K562 (cell line): ENCODE measurements around the gene SOX30.

Source experiments
- FOXM1 ChIP-seq, 2 experiments: fragments of 450-650 bp in 1 of 2; sonication (generic) in 1 of 2; formaldehyde crosslinking in 1 of 2; IDR thresholded peaks; 2 replicates each; pipeline versions ENCODE4 v1.6.1 to v1.9.0; 2017 to 2022; ENCODE audit warnings: low read depth in 2 of 2, mild to moderate bottlenecking in 2 of 2, missing genetic modification reagents in 1 of 2, moderate library complexity in 1 of 2
- NCOA2 ChIP-seq, 2 experiments: fragments of 450-650 bp; IDR thresholded peaks; 2 replicates each; pipeline ENCODE4 v1.6.1; 2018; ENCODE audit warnings: mild to moderate bottlenecking in 2 of 2, moderate library complexity in 1 of 2; ENCODE audit not compliant: partially characterized antibody in 2 of 2
- NFIC ChIP-seq: fragments of 450-650 bp; IDR thresholded peaks from 2 replicates; pipeline ENCODE4 v1.6.1; 2017; ENCODE audit warnings: mild to moderate bottlenecking, inconsistent platforms
- SMAD3 ChIP-seq: fragments of 450-650 bp; formaldehyde crosslinking; conservative IDR thresholded peaks from 2 replicates; pipeline ENCODE4 v1.4.0; 2020; ENCODE audit warnings: mild to moderate bottlenecking
- SMAD4 ChIP-seq: fragments of 250-450 bp; sonication (Bioruptor Pico); conservative IDR thresholded peaks from 2 replicates; pipeline ENCODE4 v1.8.0; 2021; ENCODE audit warnings: inconsistent platforms, mild to moderate bottlenecking, moderate library complexity
- ZFP36 ChIP-seq: fragments of 150-350 bp; IDR thresholded peaks from 2 replicates; pipeline ENCODE4 v1.6.1; 2018; ENCODE audit warnings: low read length, low read depth; ENCODE audit not compliant: partially characterized antibody
- TF ChIP-seq, protein P1 (sequence below), 3 experiments: IDR thresholded peaks in 2 of 3; conservative IDR thresholded peaks in 1 of 3; 2 replicates each; pipeline ENCODE4 v1.5.1; 2011 to 2012; ENCODE audit warnings: low read length in 3 of 3, mild to moderate bottlenecking in 3 of 3, control low read depth in 2 of 3, improper control_type of control experiment in 1 of 3, inconsistent platforms in 1 of 3, low read depth in 1 of 3, mixed read lengths in 1 of 3, moderate library complexity in 1 of 3; ENCODE audit not compliant: insufficient read depth in 2 of 3

DNA sequence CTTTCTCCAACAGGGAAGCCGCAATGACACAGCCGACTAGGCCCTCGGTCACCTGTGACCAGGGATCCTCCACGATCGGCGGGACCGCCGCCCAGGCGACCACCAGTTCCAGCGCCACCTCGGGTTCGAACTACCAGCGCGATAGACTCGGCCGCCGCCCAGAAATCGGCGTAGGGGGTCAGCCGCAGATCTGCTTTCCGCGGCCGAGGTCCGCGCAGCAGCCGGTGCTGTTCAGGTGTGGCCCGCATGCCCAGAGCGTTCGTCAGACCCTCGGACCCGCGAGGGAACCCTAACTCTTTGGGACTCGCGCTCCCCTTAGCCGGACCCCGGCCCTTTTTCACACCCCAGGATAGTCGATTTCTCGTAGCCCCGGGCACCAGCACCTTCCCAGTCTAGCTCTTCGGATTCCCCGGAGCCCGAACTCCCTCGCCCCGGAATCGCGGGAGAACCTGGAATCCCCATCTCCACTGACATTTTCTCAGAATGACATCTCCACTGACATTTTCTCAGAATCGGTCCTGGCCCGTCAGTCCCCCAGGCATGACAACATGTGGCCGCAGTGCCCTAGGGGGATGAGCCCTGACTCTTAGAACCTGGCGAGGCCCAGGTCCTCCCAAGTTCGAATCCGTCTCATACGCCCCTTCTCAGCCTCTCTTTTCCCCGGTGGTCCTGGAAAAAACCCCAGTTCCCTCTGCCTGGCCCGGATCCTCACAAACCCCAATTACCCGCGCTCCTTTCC, 19.5 kb upstream of the SOX30 start:
- TF ChIP-seq SMAD4 (CRISPR knock-in tag) (no peak), FOXM1 (IDR thresholded peaks at IDR 0.05; ENCODE audit: low read depth) (no peak), FOXM1 (CRISPR knock-in tag; IDR thresholded peaks at IDR 0.05; ENCODE audit: low read depth) (no peak), ZFP36 (no peak), NCOA2 (IDR thresholded peaks at IDR 0.05; ENCODE audit: partially characterized antibody in 2 of 2) (no peak), SMAD3 (CRISPR knock-in tag) (no peak), NFIC (no peak)
- TF ChIP-seq, protein P1, sequence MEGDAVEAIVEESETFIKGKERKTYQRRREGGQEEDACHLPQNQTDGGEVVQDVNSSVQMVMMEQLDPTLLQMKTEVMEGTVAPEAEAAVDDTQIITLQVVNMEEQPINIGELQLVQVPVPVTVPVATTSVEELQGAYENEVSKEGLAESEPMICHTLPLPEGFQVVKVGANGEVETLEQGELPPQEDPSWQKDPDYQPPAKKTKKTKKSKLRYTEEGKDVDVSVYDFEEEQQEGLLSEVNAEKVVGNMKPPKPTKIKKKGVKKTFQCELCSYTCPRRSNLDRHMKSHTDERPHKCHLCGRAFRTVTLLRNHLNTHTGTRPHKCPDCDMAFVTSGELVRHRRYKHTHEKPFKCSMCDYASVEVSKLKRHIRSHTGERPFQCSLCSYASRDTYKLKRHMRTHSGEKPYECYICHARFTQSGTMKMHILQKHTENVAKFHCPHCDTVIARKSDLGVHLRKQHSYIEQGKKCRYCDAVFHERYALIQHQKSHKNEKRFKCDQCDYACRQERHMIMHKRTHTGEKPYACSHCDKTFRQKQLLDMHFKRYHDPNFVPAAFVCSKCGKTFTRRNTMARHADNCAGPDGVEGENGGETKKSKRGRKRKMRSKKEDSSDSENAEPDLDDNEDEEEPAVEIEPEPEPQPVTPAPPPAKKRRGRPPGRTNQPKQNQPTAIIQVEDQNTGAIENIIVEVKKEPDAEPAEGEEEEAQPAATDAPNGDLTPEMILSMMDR (IDR thresholded peaks at IDR 0.05 in 2 of 3, conservative IDR thresholded peaks at IDR 0.05 in 1 of 3; ENCODE audit: insufficient read depth in 2 of 3, low read depth in 1 of 3, low read length in 3 of 3) = no peak
